ENCODE data around the gene NT5M.

The NT5M gene

GRCh38 chr17:17394494-17394893, 91.3 kb downstream of the NT5M start:
- DNase-seq (ENCODE audit: low spot score) = no peak
- TF ChIP-seq CTCF (IDR thresholded peaks at IDR 0.05; ENCODE audit: extremely low read depth, missing control alignments) = no peak

- no peak for DNase-seq (ENCODE audit: low spot score)
- TF ChIP-seq CTCF (IDR thresholded peaks at IDR 0.05; ENCODE audit: extremely low read depth, missing control alignments) = no peak
Measured at GRCh38 chr17:17395246-17395802, 92.2 kb downstream of the NT5M start.

GRCh38 chr17:17395885-17396284, 92.7 kb downstream of the NT5M start:
- no peak for TF ChIP-seq CTCF (IDR thresholded peaks at IDR 0.05; ENCODE audit: extremely low read depth, missing control alignments)
- DNase-seq (ENCODE audit: low spot score) = no peak
